ENCODE results near the gene NELFE.

DNA sequence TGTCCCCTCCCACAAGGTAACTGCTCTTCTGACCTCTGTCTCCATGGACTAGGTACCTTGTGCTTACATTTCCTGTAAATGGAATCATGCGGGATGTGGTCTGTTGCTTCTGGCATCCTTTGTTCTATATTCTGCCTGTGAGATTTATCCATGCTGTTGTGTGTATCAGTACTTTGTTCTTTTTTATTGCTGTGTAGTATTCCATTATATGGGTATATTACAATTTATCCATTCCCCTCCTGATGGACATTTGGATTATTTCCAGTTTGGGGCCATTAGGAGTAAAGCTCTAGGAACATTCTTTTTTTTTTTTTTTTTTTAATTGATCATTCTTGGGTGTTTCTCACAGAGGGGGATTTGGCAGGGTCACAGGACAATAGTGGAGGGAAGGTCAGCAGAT is 27.8 kb downstream of the NELFE start:
- TF ChIP-seq POLR2A (IDR thresholded peaks at IDR 0.05; ENCODE audit: low read length) = no peak
- TF ChIP-seq GATA1 (IDR thresholded peaks at IDR 0.05; ENCODE audit: low read depth, low read length) = no peak
